Hematopoietic multipotent progenitor cell treated with erythropoietin and hydrocortisone succinate and interleukin-3 and kit ligand, for 8 days (in vitro differentiated cells): Measurements from ENCODE around the gene TNFRSF14.

Experiments
- DNase-seq: peaks from one replicate; pipeline ENCODE4 v3.0.0-alpha.2; 2015

Gene TNFRSF14

GRCh38 chr1:2556277-2556677 lies at the start of gene TNFRSF14:
TSS of gene TNFRSF14 (plus strand) at chr1:2556371. CDS start at chr1:2556665, 294 bp downstream.
- DNase-seq: peak; percentile 64

DNA sequence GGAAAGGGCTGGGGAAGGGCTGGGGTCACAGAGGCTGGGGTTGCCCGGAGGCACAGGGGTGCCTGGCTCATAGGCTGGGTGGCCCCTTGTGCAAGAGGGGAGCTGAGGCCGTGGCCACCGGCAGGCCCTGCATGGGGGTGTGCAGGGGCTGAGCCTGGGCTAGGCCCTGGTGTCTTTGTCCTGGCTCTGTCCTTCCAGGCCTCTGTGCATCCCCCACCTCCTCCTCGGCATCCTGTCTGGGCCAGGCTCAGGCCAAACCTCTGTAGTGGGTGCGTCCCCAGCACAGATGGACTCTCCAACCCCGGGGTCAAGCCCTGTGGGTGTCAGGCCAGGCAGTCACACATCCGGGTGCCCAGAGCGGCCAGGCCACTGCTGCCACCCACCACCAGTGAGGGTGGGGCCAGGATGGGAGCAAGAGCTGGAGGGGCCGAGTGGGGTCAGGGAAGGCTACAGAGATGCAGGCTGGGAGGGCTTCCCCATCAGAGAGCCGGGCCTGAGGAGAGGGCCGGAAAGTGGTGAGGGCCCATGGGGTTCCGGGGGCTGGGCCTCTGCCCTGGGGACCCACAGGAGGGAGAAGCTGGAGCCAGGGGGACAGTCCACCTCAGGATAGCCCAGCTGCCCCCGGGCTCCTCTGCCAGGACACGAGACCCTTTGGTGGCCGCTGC lies 49.1 kb upstream of the TNFRSF14 start:
- DNase-seq: no peak

- no peak for DNase-seq
Observed at GRCh38 chr1:2507744-2508155, 48.4 kb upstream of the TNFRSF14 start.

GRCh38 chr1:2508180-2508579 lies 48.0 kb upstream of the TNFRSF14 start:
- no peak for DNase-seq

- no peak for DNase-seq
Observed at GRCh38 chr1:2508751-2509150, 47.4 kb upstream of the TNFRSF14 start.

DNA sequence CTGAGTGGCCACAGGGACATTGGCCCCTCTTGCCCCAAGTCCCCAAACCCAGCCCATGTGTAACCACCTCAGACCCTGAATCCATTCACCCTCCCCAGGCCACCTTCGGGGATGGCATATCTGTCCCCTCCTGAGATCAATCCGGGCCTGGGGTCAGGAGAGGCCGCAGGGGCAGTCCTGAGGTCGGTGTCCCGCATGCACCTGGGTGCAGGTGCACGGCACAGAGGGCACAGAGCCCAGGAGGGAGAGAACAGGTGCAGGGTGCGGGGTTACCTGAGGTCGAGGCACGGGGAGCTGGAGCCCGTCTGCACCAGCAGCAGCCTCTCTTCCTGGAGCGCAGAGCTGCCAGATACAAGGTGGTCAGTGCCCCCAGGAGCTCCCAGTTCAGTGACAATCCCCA lies 46.6 kb upstream of the TNFRSF14 start:
- no peak for DNase-seq

GRCh38 chr1:2510366-2511155 lies 45.6 kb upstream of the TNFRSF14 start:
- DNase-seq: no peak

DNA sequence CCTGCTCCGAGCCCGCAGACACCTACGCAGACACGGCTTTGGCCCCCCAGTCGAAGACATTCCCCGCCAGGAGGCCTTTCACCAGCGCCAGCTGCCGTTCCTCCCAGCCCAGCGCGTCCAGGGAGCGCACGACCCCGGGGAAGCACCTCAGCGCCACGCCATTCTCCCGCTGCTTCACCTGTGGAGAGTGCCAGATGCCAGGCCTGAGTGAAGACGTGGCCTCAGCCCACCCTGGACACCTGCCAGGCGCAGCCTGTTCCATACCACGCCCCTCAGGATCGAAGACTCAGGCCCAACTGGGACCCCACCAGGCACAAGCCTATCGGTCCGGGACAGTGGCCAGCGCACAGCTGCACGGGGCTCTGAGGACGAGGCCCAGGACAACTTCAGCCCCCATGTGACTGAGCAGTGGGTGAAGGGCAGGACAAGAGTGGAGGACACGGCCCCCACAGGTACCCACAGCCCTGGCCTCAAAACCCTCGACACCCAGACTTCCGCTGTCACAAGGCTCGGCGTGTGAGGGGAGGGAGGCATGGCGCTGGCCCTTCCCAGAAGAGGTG lies 43.2 kb upstream of the TNFRSF14 start:
- no peak for DNase-seq

- no peak for DNase-seq
Observed at GRCh38 chr1:2513939-2514652, 42.1 kb upstream of the TNFRSF14 start.

DNA sequence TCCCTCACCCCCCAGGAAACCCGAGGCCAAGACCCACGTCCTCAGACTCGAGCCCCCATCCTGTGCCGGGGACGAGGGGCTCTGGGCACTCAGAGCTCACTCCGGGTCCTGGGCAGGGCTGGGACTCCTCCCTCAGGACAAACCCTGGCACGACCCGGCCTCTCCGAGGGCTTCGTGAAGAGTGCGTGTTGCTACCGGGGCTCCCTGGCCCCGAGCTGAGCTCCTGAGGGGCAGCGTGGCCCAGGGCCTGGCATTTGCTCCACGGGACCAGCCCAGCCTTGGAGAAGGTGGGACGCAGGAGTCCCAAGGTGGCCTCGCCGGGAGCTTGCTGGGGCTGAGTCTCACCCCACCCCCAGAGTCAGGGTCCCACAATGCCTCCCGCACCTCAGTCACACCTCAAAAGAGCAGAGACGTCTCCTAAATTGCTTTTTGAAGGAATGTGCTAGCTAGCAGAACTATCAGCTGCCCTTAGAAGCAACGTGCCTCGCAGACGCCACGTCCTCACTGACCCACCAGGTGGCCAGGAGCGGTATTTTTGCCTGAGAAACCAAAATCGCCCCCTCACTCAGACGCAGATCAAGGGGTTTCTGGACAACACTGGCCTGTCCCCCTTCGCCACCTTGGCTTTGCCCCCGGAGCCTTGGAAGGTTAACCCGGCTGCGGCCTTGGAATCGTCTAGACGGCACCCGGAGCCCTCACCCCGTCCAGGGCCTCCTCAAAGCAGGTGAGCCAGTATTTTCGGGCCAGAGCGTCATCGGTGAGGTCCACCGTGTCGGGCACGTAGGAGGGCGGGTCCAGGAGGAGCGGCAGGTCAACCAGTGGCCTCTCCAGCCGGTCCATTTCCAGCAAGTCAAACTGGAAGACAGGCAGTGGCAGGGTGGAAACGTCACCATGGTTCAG lies 41.1 kb upstream of the TNFRSF14 start:
- DNase-seq: no peak

GRCh38 chr1:2515763-2516080 lies 40.4 kb upstream of the TNFRSF14 start:
- DNase-seq: no peak

DNA sequence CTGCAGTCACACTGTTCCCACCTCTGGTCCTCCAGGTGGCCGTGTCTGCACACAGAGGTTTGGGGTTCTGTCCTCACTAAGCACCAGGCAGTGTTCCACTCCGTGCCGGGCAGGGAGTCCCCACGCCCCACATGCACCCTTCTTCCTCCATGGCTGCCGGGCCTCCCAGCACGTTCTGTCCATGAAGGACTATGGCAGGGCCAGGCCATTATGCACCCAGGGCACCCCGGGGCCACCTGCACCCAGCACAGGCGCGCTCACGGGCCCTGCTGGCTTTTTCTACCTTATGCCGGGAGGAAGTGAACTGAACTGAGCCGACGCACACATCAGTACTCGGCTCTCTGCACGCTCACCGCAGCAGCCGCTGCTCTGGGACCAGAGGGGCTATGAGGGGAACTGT lies 40.0 kb upstream of the TNFRSF14 start:
- no peak for DNase-seq

- DNase-seq: no peak
Observed at GRCh38 chr1:2516946-2517345, 39.2 kb upstream of the TNFRSF14 start.

DNA sequence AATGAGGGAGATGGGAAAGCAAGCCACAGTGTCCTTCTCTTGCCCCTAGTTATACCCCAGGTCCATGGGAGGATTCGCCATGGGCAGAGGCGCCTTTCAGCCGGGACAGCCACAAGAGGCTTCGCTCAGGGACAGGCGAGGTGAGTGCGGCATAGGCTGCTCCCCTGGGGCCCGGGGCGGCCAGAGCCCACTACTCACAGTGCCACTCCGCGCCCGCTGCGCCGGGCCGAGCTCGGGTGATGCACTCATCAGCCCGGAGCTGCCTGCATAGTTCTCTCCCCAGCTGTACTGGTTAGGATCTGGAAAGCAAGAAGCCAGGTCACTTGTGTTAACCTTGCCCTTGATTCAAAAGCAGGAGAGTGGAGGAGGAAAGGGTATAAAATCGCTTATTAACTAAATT lies 38.2 kb upstream of the TNFRSF14 start:
- DNase-seq: no peak

GRCh38 chr1:2518528-2518927 lies 37.6 kb upstream of the TNFRSF14 start:
- no peak for DNase-seq

DNA sequence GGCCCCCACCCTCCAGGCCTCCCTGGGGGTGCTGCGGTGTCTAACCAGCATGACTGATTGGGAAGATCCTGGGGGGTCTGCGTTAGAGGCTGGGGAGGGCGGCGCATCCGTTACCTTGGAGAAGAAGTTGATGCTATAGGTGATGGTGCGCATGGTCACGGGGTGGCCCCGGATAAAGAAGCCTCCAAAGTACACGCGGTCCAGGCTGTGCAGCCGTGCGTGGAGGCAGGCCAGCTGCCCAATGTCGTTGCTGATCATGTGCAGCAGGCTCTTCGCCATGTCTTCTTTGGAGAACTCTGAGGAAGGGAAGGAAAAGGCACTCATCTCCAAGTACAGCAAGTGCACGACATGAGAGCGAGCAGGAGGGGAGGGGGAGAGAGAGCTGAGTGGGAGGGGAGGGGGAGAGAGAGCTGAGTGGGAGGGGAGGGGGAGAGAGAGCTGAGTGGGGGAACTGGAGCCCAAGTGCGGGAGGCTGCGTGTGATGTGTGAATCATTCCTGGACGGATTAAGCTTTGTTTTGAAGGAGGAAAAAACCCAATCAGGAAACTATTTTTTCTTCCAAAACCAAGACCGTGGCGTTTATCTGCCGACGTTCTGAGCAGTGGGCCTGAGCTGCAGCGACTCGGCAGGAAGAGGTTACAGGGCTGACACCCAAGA lies 37.0 kb upstream of the TNFRSF14 start:
- no peak for DNase-seq

- DNase-seq: no peak
Observed at GRCh38 chr1:2519729-2520128, 36.4 kb upstream of the TNFRSF14 start.

DNA sequence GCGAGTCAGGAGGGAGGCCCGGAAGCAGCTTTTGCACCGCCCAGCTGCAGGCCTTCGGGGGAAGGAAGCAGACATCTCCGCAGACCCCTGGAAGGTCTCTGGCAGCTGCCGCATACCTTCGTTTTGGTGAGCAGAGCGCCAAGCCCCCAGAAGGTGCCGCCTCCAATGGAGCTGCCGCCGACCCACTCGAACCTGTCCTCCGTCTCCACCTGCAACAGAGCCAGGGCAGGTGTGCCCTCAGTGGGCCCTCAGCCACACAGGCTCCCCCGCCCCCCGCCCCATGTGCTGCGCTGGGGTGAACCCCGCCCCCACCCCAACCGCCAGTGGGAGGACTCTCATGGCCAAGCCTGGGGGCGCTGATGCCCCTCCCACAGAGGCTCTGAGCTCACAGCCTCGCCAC lies 36.0 kb upstream of the TNFRSF14 start:
- no peak for DNase-seq

GRCh38 chr1:2520806-2521205 lies 35.4 kb upstream of the TNFRSF14 start:
- no peak for DNase-seq

DNA sequence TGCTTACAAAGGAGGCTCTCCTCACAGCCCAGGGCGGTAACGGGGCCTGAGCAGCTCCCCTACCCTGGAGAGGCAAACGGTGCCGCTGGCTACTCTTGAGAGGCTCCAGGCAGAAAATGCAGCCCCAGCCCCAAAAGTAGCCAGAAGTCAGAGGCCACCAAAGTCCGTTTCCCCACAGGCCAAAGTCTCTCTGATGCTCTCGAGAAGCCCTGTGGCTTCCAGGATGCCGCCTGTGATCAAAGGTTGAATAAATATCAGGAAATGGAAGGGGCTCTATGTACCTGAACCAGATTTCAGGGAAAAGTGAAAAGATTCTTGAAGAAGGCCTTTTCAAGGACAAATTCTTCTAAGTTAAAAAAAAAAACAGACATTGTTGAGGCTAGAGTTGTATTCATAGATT lies 33.9 kb upstream of the TNFRSF14 start:
- no peak for DNase-seq

DNA sequence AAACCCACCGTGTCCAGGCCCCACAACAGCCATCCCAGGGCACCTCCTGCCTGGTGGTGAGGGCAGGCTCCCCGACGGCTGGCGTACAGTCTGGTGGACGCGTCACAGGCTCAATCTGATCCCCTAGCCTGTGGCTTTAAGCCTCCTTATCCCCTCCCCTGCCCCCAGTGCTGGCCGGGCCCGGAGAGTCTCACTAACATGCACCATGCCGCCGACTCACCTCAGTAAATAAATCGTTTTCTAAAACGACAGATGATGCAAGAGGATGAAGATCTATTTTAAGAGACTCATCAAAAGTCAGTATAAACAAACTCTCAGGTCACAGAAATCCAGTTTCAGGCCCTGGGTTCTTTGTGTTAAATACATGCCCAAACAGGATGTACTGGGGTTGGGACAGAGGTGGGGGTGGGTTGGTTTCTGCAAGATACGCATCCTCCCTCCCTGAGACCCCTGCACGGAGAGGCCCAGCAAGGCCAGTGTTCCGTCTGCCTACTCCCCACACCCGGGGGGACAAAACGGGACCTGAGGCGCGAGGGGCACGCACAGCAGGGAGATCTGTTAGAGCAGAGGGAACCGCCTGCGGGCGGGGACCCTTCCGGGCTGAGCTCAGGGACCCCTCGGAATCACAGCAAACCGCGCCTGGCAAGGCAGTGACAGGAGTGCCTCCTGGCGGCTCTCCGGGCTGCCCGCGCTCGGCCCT lies 32.8 kb upstream of the TNFRSF14 start:
- no peak for DNase-seq
